Measurements from ENCODE around the gene ADAP1.

ADAP1 gene

GRCh38 chr7:901041-901387 is 53.5 kb downstream of the ADAP1 start:
- H3K27me3 ChIP-seq (ENCODE audit: insufficient read depth, low read length): peaks cover 4% of the 10 kb centered on the region; the same call in 1 of the 2 replicates
- peaks cover 21% of the 10 kb centered on the region for H3K4me1 ChIP-seq (ENCODE audit: control insufficient read depth, insufficient read depth, low read length, unreplicated experiment)
- no peak overlapping the region for H3K4me3 ChIP-seq (ENCODE audit: low read depth, low read length)
- H2AFZ ChIP-seq (ENCODE audit: low read length, unreplicated experiment): no peak overlapping the region
- no peaks in the 10 kb centered on the region; the same call in 1 of the 2 replicates for H3K36me3 ChIP-seq (ENCODE audit: insufficient read depth, low read length)
- H3K27ac ChIP-seq (ENCODE audit: low read depth, low read length): no peak overlapping the region
- no peaks in the 10 kb centered on the region for H3K79me2 ChIP-seq (ENCODE audit: control insufficient read depth, insufficient read depth, low read length, unreplicated experiment)

DNA sequence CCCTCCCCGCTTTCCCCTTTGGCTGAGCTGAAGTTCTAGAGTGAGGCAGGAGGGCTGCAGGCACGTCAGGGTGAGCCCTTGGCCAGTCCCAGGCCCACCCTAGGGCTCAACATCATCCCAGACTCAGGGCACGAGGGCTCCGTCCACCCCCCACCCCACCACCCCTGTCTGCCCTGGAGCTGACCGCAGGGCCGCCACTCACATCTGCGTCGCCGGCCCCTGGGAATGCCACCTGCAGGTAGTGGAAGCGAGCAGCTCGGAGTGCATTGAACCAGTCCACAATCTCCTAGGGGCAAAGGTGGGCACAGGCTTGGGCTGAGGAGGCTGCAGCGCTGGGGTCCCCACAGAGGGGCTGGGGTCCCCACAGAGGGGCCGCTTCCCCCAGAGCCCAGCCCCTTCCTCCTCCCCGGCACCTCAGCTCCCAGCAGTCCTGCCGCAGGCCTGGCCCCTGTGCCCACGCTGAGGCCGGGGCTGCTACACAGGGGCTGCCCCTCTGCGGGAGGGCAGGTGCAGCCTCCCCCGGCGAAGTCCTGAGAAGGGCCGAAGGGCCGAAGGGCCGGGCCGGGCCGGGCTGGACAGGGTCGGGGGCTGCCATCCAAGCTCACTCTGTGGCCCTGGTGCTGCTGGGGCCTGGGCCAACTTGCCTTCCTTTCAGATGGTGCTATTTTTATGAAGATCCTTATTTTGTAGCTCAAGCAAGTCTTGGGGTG is 54.0 kb downstream of the ADAP1 start:
- Histone ChIP-seq H3K36me3 (ENCODE audit: insufficient read depth, low read length) (no peaks in the 10 kb centered on the region; the same call in 1 of the 2 replicates), H3K4me1 (ENCODE audit: control insufficient read depth, insufficient read depth, low read length, unreplicated experiment) (peaks cover 21% of the 10 kb centered on the region), H2AFZ (ENCODE audit: low read length, unreplicated experiment) (no peak overlapping the region), H3K27me3 (ENCODE audit: insufficient read depth, low read length) (peaks cover 4% of the 10 kb centered on the region; the same call in 1 of the 2 replicates), H3K79me2 (ENCODE audit: control insufficient read depth, insufficient read depth, low read length, unreplicated experiment) (no peaks in the 10 kb centered on the region), H3K27ac (ENCODE audit: low read depth, low read length) (no peak overlapping the region), H3K4me3 (ENCODE audit: low read depth, low read length) (no peak overlapping the region)

GRCh38 chr7:899806-900205 is 54.7 kb downstream of the ADAP1 start:
- Histone ChIP-seq H3K27ac (ENCODE audit: low read depth, low read length) (no peak overlapping the region), H3K4me1 (ENCODE audit: control insufficient read depth, insufficient read depth, low read length, unreplicated experiment) (peaks cover 18% of the 10 kb centered on the region), H3K27me3 (ENCODE audit: insufficient read depth, low read length) (no peaks in the 10 kb centered on the region), H3K36me3 (ENCODE audit: insufficient read depth, low read length) (no peaks in the 10 kb centered on the region; the same call in 1 of the 2 replicates), H3K79me2 (ENCODE audit: control insufficient read depth, insufficient read depth, low read length, unreplicated experiment) (no peaks in the 10 kb centered on the region), H3K4me3 (ENCODE audit: low read depth, low read length) (no peak overlapping the region), H2AFZ (ENCODE audit: low read length, unreplicated experiment) (no peak overlapping the region)

DNA sequence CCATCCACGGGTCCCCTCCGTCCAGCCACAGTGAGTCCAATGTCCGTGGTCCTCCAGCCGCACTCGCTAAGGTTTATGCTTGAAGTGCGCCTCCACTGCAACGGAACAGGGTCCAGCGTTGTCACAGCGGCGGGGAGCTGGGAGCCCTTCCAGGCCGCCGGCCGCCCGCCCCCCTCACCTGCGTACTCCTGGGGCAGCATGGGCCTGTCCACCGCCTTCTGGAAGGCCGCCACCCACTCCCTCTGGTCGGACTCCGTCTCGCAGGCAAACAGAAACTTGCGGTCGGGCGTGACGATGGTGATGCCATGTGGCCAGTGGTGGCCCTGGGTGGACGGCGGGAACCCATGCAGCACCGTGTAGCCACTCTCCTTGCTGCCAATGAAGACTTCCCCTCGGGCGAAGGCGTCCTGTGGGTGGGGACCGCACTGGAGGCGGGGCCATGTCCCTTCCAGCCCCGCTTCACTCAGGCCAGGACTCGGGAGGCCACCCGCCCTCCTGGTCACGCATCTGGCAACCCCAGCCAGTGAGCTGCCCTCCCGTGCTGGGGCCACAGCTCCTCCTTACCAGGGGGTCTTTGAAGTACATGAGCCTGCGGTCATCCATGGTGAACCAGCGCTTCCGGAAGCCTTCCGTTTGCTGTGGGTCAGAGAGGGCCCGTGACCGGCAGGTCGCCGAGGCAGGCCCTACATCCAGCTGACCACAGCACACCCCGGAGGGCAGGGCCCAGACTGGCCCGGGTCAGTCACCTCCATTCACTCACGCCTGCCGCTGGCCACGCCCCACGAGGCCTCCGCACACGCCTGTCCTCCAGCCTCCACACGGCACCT is 55.4 kb downstream of the ADAP1 start:
- H3K27me3 ChIP-seq (ENCODE audit: insufficient read depth, low read length): no peaks in the 10 kb centered on the region
- H3K79me2 ChIP-seq (ENCODE audit: control insufficient read depth, insufficient read depth, low read length, unreplicated experiment): no peaks in the 10 kb centered on the region
- no peaks in the 10 kb centered on the region; the same call in 1 of the 2 replicates for H3K36me3 ChIP-seq (ENCODE audit: insufficient read depth, low read length)
- no peak overlapping the region for H3K4me3 ChIP-seq (ENCODE audit: low read depth, low read length)
- H2AFZ ChIP-seq (ENCODE audit: low read length, unreplicated experiment): no peak overlapping the region
- H3K27ac ChIP-seq (ENCODE audit: low read depth, low read length): no peak overlapping the region
- H3K4me1 ChIP-seq (ENCODE audit: control insufficient read depth, insufficient read depth, low read length, unreplicated experiment): peaks cover 11% of the 10 kb centered on the region

- peaks cover 9% of the 10 kb centered on the region for H3K4me1 ChIP-seq (ENCODE audit: control insufficient read depth, insufficient read depth, low read length, unreplicated experiment)
- H3K79me2 ChIP-seq (ENCODE audit: control insufficient read depth, insufficient read depth, low read length, unreplicated experiment): no peaks in the 10 kb centered on the region
- H3K36me3 ChIP-seq (ENCODE audit: insufficient read depth, low read length): no peaks in the 10 kb centered on the region; the same call in 1 of the 2 replicates
Observed at GRCh38 chr7:898460-898854, 56.0 kb downstream of the ADAP1 start.

DNA sequence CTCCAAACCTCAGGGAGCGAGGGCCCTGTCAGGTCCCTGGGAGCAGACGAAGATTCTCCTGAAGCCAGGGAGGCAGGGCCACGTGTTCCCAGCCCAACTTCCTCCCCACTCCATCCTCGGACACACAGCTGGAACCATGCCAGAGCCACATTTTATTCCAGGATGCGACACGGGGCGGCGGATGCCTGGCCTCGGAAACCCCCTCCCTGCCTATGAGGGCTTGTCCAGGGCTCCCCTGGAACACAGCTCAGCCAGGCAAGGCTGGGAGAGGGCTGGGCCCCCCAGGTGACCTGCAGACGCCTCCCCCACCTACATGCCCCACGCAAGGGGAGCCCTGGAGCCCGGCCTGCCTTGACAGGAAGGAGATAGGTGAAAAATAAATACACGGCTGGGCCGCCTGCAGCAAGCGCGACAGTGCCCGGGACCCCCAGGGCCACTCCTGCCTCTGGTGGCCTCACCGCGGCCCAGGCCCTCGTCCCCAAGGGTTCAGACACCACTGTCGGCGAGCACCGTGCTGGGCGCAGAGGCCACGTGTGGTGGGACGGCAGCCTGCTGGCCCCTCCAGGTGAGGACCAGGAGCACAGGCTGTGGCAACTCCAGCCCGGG is 56.6 kb downstream of the ADAP1 start:
- peaks cover 9% of the 10 kb centered on the region for H3K4me1 ChIP-seq (ENCODE audit: control insufficient read depth, insufficient read depth, low read length, unreplicated experiment)
- no peaks in the 10 kb centered on the region for H3K79me2 ChIP-seq (ENCODE audit: control insufficient read depth, insufficient read depth, low read length, unreplicated experiment)
- no peak overlapping the region for H3K27ac ChIP-seq (ENCODE audit: low read depth, low read length)
- H2AFZ ChIP-seq (ENCODE audit: low read length, unreplicated experiment): no peak overlapping the region
- H3K4me3 ChIP-seq (ENCODE audit: low read depth, low read length): no peak overlapping the region
- H3K36me3 ChIP-seq (ENCODE audit: insufficient read depth, low read length): peaks cover under 1% of the 10 kb centered on the region; the same call in 1 of the 2 replicates
- no peaks in the 10 kb centered on the region for H3K27me3 ChIP-seq (ENCODE audit: insufficient read depth, low read length)

More at GRCh38 chr7:898460-898854, 56.0 kb downstream of the ADAP1 start:
- Histone ChIP-seq H3K27me3 (ENCODE audit: insufficient read depth, low read length) (no peaks in the 10 kb centered on the region), H2AFZ (ENCODE audit: low read length, unreplicated experiment) (no peak overlapping the region), H3K4me3 (ENCODE audit: low read depth, low read length) (no peak overlapping the region), H3K27ac (ENCODE audit: low read depth, low read length) (no peak overlapping the region)

- H3K27ac ChIP-seq (ENCODE audit: low read depth, low read length): no peak overlapping the region
- no peaks in the 10 kb centered on the region for H3K79me2 ChIP-seq (ENCODE audit: control insufficient read depth, insufficient read depth, low read length, unreplicated experiment)
- no peak overlapping the region for H3K4me3 ChIP-seq (ENCODE audit: low read depth, low read length)
- peaks cover 9% of the 10 kb centered on the region for H3K4me1 ChIP-seq (ENCODE audit: control insufficient read depth, insufficient read depth, low read length, unreplicated experiment)
- H2AFZ ChIP-seq (ENCODE audit: low read length, unreplicated experiment): no peak overlapping the region
- peaks cover 9% of the 10 kb centered on the region; the same call in 1 of the 2 replicates for H3K36me3 ChIP-seq (ENCODE audit: insufficient read depth, low read length)
- no peaks in the 10 kb centered on the region for H3K27me3 ChIP-seq (ENCODE audit: insufficient read depth, low read length)
Observed at GRCh38 chr7:897086-897485, 57.4 kb downstream of the ADAP1 start.

DNA sequence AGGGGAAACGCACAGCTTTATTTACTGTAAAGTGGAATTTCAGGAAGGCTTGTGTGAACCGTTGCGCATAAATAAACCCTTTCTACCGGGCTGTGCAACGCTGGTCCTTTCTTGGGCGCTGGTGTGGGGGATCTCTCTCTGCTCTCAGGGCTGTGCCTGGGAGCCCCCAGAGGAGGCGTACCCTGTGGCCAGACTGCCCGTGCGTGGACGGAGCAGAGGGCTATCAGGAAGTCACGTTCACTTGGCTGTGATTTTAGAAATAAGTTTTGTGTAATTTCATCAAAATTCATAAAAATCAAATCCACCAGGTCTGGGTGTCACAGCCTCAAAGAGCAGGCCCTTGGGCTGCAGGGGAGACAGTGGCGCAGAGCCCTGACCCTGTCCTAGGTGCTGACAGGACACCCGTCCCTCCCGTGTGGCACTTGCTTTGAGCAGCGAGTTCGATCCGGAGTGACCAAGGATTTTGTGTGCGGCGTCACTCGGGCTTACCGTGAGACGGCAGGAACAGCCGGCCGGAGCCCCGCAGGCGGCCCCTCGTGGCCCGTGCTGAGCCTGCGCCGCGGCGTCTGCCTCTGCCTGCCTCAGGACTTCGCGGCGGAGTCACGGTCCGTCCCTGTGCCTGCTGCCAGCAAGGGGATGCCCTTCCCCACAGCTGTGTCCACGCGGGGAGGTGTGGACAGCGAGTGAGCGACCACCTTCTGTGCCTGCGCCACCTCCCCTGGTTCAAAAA is 58.0 kb downstream of the ADAP1 start:
- H3K4me1 ChIP-seq (ENCODE audit: control insufficient read depth, insufficient read depth, low read length, unreplicated experiment): peaks cover 6% of the 10 kb centered on the region
- no peak overlapping the region for H3K27ac ChIP-seq (ENCODE audit: low read depth, low read length)
- no peaks in the 10 kb centered on the region for H3K79me2 ChIP-seq (ENCODE audit: control insufficient read depth, insufficient read depth, low read length, unreplicated experiment)
- no peak overlapping the region for H3K4me3 ChIP-seq (ENCODE audit: low read depth, low read length)
- H3K36me3 ChIP-seq (ENCODE audit: insufficient read depth, low read length): peaks cover 14% of the 10 kb centered on the region; the same call in 1 of the 2 replicates
- H3K27me3 ChIP-seq (ENCODE audit: insufficient read depth, low read length): no peaks in the 10 kb centered on the region
- no peak overlapping the region for H2AFZ ChIP-seq (ENCODE audit: low read length, unreplicated experiment)

DNA sequence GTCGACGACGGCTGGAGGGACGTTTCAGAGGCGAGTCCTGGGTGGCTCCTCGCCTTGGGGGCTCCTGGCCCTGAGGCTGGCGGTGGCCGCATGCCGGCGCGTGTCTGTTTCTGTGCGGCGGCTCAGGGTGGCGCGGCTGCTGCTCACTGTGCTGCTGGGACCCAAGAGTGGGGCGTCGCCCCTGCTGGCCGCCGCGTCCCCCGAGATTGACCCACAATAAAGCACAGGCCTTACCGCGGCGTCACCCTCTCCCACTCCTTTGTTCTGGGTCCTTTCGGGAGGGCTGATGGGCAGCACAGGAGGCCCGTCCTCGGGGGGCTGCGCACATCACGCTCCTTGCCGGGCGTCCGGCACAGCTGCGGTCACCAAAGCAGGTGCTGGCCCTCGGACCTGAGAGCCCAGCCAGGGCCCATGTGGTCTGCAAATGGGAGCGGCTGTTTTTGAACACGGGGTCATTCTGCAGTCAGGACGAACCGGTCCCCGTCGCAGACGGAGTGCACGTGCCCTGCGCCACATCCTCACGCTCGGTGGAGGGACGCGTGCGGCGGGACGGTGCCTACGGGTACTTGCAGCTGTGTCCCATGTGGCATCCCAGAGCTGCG is 58.9 kb downstream of the ADAP1 start:
- H3K4me1 ChIP-seq (ENCODE audit: control insufficient read depth, insufficient read depth, low read length, unreplicated experiment): no peaks in the 10 kb centered on the region
- H3K79me2 ChIP-seq (ENCODE audit: control insufficient read depth, insufficient read depth, low read length, unreplicated experiment): no peaks in the 10 kb centered on the region
- peaks cover 21% of the 10 kb centered on the region; the same call in 1 of the 2 replicates for H3K36me3 ChIP-seq (ENCODE audit: insufficient read depth, low read length)
- no peak overlapping the region for H2AFZ ChIP-seq (ENCODE audit: low read length, unreplicated experiment)
- no peak overlapping the region for H3K4me3 ChIP-seq (ENCODE audit: low read depth, low read length)
- H3K27me3 ChIP-seq (ENCODE audit: insufficient read depth, low read length): no peaks in the 10 kb centered on the region
- no peak overlapping the region for H3K27ac ChIP-seq (ENCODE audit: low read depth, low read length)

Measured in ACC112 (cell line).